Prostate gland (tissue), 2 donors: ENCODE results near the gene DUOXA2. TPM values are rescaled to one million over a fixed set of nuclear protein-coding genes. Genes with fewer than 3 reads are reported as not detected.
"Not testable (repeated sequence)": the region's sequence is repeated elsewhere in the genome, so short reads cannot be mapped to it uniquely, and the experiment has no call there.

Source experiments
- DNase-seq: peaks from one replicate; pipeline ENCODE4 v3.0.0-alpha.2; 2019; ENCODE audit warnings: low spot score
- H3K27ac ChIP-seq, 2 donors: fragments of 200-600 bp; sonication (generic); 2 replicates each; pipeline ENCODE4 v1.5.1; 2017 to 2019
- H3K27me3 ChIP-seq: fragments of 200-600 bp; sonication (generic); replicated peaks from 2 replicates; pipeline ENCODE4 v1.5.1; 2019; ENCODE audit not compliant: insufficient read depth
- H3K36me3 ChIP-seq, 2 donors: fragments of 200-600 bp; sonication (generic); 1 replicate in 1 of 2; 2 replicates in 1 of 2; pipeline versions ENCODE4 v1.5.1 to v1.8.1; 2017 to 2019
- H3K4me1 ChIP-seq: fragments of 200-600 bp; sonication (generic); replicated peaks from 2 replicates; pipeline ENCODE4 v1.5.1; 2019
- H3K4me3 ChIP-seq, 2 donors: fragments of 200-600 bp; sonication (generic); 2 replicates each; pipeline ENCODE4 v1.5.1; 2017 to 2019
- H3K9me3 ChIP-seq: fragments of 200-600 bp; sonication (generic); 2 replicates; pipeline ENCODE4 v1.5.1; 2017
- POLR2A ChIP-seq: fragments of 450-650 bp; IDR thresholded peaks from one replicate; pipeline ENCODE4 v1.6.1; 2016; ENCODE audit warnings: antibody characterized with exemption, mild to moderate bottlenecking
- POLR2AphosphoS5 ChIP-seq: sonication (generic); formaldehyde crosslinking; IDR thresholded peaks from one replicate; pipeline ENCODE4 v1.6.1; 2017; ENCODE audit warnings: antibody characterized with exemption
- WGBS: methylation state at CpG from one replicate; pipeline ENCODE4 v1.1.5; 2018; 5-methylcytosine and 5-hydroxymethylcytosine counted together
- intact Hi-C: fragments of 100-400 bp; cut with DNase I; formaldehyde crosslinking; loops from one replicate; pipeline ENCODE4 v1.14.2; 2022
- total RNA-seq, 2 donors: library from RNA; depleted of rRNA; stranded (reverse); fragments of >200 nt; gene quantifications; one replicate each; pipeline ENCODE4 v1.1.0, GENCODE V29; 2016
- TF ChIP-seq, protein P1 (sequence below), 4 experiments: fragments of 200-600 bp in 2 of 4; fragments of 450-650 bp in 2 of 4; sonication (generic) in 2 of 4; IDR thresholded peaks; 1 replicate in 3 of 4; 2 replicates in 1 of 4; pipeline ENCODE4 v1.5.1; 2016 to 2019; ENCODE audit warnings: antibody characterized with exemption in 4 of 4, mild to moderate bottlenecking in 2 of 4, moderate library complexity in 2 of 4

The DUOXA2 gene
- total RNA-seq, 2 donors from 2014 or later: not detected

DNA sequence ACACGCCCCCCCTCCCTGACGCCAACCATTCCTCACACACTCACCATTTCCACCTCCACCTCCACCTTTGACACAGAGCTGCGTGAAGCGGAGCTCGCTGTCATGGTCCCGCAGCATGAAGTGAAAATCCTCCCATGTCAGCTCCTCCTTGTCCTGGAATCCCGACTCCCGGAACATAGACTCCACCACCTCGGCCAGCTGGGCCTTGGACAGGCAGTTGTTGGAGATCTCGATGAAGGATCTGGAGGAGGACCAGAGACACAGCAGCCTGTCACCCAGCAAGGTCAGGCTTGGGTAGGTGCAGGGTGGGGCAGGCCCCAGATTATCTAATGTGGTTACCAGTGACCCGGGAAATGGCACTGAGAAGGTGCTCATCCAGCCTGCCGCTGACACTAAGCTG is 12.4 kb upstream of the DUOXA2 start:
- Histone ChIP-seq H3K9me3 (no peaks in the 10 kb centered on the region), H3K4me3 (no peak overlapping the region), H3K27ac (no peak overlapping the region), H3K36me3 (no peaks in the 10 kb centered on the region), H3K27me3 (no peaks in the 10 kb centered on the region), H3K4me1 (no peaks in the 10 kb centered on the region)
- intact Hi-C loops: no loop called here
- TF ChIP-seq POLR2AphosphoS5: no peak
- TF ChIP-seq, protein P1, sequence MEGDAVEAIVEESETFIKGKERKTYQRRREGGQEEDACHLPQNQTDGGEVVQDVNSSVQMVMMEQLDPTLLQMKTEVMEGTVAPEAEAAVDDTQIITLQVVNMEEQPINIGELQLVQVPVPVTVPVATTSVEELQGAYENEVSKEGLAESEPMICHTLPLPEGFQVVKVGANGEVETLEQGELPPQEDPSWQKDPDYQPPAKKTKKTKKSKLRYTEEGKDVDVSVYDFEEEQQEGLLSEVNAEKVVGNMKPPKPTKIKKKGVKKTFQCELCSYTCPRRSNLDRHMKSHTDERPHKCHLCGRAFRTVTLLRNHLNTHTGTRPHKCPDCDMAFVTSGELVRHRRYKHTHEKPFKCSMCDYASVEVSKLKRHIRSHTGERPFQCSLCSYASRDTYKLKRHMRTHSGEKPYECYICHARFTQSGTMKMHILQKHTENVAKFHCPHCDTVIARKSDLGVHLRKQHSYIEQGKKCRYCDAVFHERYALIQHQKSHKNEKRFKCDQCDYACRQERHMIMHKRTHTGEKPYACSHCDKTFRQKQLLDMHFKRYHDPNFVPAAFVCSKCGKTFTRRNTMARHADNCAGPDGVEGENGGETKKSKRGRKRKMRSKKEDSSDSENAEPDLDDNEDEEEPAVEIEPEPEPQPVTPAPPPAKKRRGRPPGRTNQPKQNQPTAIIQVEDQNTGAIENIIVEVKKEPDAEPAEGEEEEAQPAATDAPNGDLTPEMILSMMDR (IDR thresholded peaks at IDR 0.05): no peak
- TF ChIP-seq POLR2A: no peak
- WGBS: 89% methylated on average over 12 of the region's 12 CpGs
- DNase-seq: no peak

DNA sequence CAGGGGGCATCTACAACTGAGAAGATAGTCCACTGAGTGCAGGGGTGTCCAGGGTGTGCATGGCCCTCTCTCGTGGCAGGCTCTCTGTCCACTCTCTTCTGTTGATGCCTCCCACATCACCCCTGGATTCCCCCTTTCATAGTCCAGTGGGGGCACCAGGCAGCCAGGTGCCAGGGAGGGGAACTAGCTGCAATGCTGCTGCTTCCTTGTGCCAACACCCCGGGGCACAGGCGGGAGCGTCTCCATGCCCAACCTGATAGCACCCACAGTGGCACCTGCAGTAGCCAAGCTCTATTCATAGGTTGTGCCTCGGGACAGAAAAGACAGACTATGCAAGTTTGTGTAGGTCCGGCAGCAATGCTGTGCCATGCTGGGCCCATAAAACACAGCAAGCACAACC is 11.9 kb upstream of the DUOXA2 start:
- no peak for DNase-seq
- no peaks in the 10 kb centered on the region for H3K36me3 ChIP-seq
- intact Hi-C loops: no loop called here

DNA sequence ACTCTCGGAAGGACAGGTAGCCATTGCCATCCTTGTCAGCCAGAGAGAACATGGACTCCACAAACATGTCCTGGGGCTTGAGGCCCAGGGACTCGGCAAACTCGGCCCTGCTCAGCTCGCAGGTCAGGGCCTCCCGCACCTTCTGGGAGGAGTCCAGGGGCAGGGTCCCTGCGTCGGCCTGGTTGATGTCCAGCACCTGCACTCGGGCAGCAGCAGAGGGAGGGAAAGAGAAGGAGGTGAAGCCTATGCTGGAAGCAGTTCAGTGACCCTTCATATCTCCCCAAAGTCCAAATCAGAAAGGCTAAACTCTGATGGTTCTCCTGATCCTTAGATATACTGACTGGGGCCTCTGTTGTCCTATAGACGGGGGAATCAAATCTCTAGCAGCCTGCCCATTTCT is 10.0 kb upstream of the DUOXA2 start:
- not testable (repeated sequence) for H3K27ac ChIP-seq
- WGBS: 97% methylated on average over 9 of the region's 9 CpGs

More for the DNA sequence above, 11.9 kb upstream of the DUOXA2 start:
- H3K9me3 ChIP-seq: no peaks in the 10 kb centered on the region
- TF ChIP-seq POLR2A (no peak), POLR2AphosphoS5 (no peak)
- TF ChIP-seq, protein P1 (IDR thresholded peaks at IDR 0.05): no peak
- no peak overlapping the region for H3K27ac ChIP-seq
- 84% methylated on average over 6 of the region's 6 CpGs for WGBS
- no peaks in the 10 kb centered on the region for H3K4me1 ChIP-seq
- no peak overlapping the region for H3K4me3 ChIP-seq
- H3K27me3 ChIP-seq: no peaks in the 10 kb centered on the region

DNA sequence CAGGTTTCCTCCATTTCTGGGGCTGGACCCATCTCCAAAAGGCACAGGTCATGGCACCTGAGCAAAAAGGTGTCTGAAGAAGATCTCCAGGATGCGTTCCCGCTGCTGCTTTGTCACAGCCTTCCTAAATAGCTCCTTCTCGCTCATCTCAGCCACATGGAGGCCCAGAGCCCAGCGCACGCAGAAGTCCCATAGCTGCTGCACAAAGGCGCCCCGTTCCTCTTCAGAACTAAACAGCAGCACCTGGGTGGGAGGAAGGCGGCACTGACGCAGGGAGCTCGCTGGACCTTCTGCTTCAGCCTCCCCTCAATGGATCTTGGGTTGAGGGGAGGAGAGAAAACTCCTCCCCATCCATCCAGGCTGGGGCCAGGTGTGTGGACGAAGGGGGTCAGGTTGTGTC is 8.5 kb upstream of the DUOXA2 start:
- 95% methylated on average over 11 of the region's 11 CpGs for WGBS
- Histone ChIP-seq H3K4me1 (no peaks in the 10 kb centered on the region), H3K27ac (no peak overlapping the region), H3K9me3 (no peaks in the 10 kb centered on the region), H3K36me3 (no peaks in the 10 kb centered on the region), H3K27me3 (peaks cover 6% of the 10 kb centered on the region), H3K4me3 (no peak overlapping the region)
- intact Hi-C loops: no loop called here
- TF ChIP-seq POLR2AphosphoS5 (no peak), POLR2A (no peak)
- TF ChIP-seq, protein P1 (IDR thresholded peaks at IDR 0.05): no peak
- DNase-seq: no peak

More for the DNA sequence above, 10.0 kb upstream of the DUOXA2 start:
- H3K36me3 ChIP-seq, intact Hi-C loops, H3K9me3 ChIP-seq, H3K27me3 ChIP-seq, H3K4me1 ChIP-seq, DNase-seq, H3K4me3 ChIP-seq: not testable (repeated sequence)

DNA sequence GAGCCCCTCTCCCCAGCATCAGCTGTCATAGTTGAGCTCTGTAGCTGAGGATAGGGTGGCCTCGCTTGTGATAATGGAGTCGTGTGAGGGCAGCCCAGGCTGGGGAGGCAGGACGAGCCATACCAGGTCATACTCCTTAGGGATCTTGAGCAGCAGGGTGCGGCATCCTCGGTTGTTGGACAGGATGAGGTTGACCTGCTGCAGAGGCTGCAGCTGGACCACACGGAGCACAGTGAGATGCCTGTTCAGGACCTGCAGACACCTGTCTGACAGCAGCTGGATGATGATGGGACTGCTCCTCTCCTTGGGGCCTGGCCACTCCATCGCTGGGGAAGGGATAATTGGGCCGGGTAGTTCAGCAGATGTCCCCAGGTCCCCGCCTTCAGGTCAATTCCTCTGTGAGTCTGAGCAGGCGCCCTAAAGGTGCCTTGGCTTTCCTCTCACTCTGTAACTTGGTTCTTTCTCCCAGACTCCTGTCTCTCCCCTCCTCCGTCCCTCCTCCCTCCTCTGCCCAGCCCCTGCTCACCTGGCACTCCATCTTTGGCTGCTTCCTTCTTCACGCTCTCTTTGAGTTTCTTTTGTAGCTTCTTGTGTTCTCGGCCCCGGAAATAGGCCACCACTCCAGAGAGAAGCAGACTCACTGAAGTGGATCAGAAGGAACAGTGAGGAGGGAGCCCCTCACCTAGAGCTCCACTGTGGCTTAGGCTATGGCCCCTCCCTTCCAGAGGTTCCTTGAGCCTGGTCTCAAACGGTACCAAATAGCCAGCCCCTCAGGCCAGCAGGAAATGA is 7.9 kb upstream of the DUOXA2 start:
- no peak for DNase-seq
- no peaks in the 10 kb centered on the region for H3K9me3 ChIP-seq
- H3K4me3 ChIP-seq: no peak overlapping the region
- no peak for TF ChIP-seq POLR2A
- TF ChIP-seq POLR2AphosphoS5: no peak
- TF ChIP-seq, protein P1 (IDR thresholded peaks at IDR 0.05): no peak
- 77% methylated on average over 15 of the region's 15 CpGs for WGBS
- H3K36me3 ChIP-seq: no peaks in the 10 kb centered on the region
- no peaks in the 10 kb centered on the region for H3K4me1 ChIP-seq
- peaks cover 6% of the 10 kb centered on the region for H3K27me3 ChIP-seq
- no peak overlapping the region for H3K27ac ChIP-seq
- intact Hi-C loops: no loop called here
